PFSK-1 (cell line): Measurements from ENCODE around the gene ETFB.

Experiments used
- POLR2AphosphoS5 ChIP-seq: IDR thresholded peaks from 2 replicates; pipeline ENCODE4 v1.6.1; 2012; ENCODE audit warnings: low read depth, mild to moderate bottlenecking, control low read depth, low read length, moderate library complexity
- REST ChIP-seq, 2 experiments: IDR thresholded peaks; 2 replicates each; pipeline versions ENCODE4 v1.6.1 to v1.8.0; 2011 to 2012; ENCODE audit warnings: low read depth in 2 of 2, low read length in 2 of 2, control low read depth in 1 of 2, inconsistent platforms in 1 of 2, mild to moderate bottlenecking in 1 of 2, moderate library complexity in 1 of 2; ENCODE audit not compliant: insufficient read depth in 1 of 2
- SIN3A ChIP-seq: IDR thresholded peaks from 2 replicates; pipeline ENCODE4 v1.6.1; 2012; ENCODE audit warnings: mild to moderate bottlenecking, low read length, moderate library complexity, borderline replicate concordance; ENCODE audit not compliant: insufficient read depth
- TAF1 ChIP-seq: IDR thresholded peaks from 2 replicates; pipeline ENCODE4 v1.6.1; 2012; ENCODE audit warnings: low read length, control low read depth, borderline replicate concordance; ENCODE audit not compliant: insufficient read depth

- TF ChIP-seq POLR2AphosphoS5 (no peak), TAF1 (no peak), REST (IDR thresholded peaks at IDR 0.05; ENCODE audit: insufficient read depth in 1 of 2, low read depth in 2 of 2, low read length in 2 of 2) (no peak), SIN3A (no peak)
Measured at GRCh38 chr19:51301266-51301665, 64.9 kb downstream of the ETFB start.
